OCI-LY3 (cell line): ENCODE data around the gene CTSO.

Source experiments
- EZH2phosphoT487 ChIP-seq: fragments of 200-600 bp; shearing (Covaris generic); IDR thresholded peaks from 2 replicates; pipeline ENCODE4 v1.6.1; 2018; ENCODE audit warnings: antibody characterized with exemption, mixed run types, low read depth
- TF ChIP-seq, protein P1 (sequence below): fragments of 200-600, 300-600 bp; sonication (generic); IDR thresholded peaks from 2 replicates; pipeline ENCODE4 v1.5.1; 2014; ENCODE audit warnings: antibody characterized with exemption, low read length, low read depth

DNA sequence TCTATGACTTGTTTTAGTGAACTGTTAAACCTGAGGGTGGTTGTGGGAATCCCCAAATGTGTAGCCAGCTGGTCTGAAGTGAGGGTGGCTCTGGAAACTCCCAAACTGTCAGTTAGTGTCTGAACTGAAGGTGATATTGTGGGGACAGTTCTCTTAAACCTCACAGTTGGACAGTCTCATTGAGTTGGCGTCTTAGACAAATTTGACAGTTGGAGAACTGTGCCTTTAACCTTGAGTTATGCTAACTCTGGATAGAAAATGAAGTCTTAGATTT is 20.7 kb upstream of the CTSO start:
- TF ChIP-seq, protein P1, sequence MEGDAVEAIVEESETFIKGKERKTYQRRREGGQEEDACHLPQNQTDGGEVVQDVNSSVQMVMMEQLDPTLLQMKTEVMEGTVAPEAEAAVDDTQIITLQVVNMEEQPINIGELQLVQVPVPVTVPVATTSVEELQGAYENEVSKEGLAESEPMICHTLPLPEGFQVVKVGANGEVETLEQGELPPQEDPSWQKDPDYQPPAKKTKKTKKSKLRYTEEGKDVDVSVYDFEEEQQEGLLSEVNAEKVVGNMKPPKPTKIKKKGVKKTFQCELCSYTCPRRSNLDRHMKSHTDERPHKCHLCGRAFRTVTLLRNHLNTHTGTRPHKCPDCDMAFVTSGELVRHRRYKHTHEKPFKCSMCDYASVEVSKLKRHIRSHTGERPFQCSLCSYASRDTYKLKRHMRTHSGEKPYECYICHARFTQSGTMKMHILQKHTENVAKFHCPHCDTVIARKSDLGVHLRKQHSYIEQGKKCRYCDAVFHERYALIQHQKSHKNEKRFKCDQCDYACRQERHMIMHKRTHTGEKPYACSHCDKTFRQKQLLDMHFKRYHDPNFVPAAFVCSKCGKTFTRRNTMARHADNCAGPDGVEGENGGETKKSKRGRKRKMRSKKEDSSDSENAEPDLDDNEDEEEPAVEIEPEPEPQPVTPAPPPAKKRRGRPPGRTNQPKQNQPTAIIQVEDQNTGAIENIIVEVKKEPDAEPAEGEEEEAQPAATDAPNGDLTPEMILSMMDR: no peak
- no peak for TF ChIP-seq EZH2phosphoT487
